Measurements from ENCODE around the gene PSMB7. TPM values are rescaled to one million over a fixed set of nuclear protein-coding genes. Genes with fewer than 3 reads are reported as not detected.

The PSMB7 gene
- total and polyA plus RNA-seq, 2 donors (not counting 1 experiment from before 2014, with no cell fraction given): 69.5 to 73.1 TPM

DNA sequence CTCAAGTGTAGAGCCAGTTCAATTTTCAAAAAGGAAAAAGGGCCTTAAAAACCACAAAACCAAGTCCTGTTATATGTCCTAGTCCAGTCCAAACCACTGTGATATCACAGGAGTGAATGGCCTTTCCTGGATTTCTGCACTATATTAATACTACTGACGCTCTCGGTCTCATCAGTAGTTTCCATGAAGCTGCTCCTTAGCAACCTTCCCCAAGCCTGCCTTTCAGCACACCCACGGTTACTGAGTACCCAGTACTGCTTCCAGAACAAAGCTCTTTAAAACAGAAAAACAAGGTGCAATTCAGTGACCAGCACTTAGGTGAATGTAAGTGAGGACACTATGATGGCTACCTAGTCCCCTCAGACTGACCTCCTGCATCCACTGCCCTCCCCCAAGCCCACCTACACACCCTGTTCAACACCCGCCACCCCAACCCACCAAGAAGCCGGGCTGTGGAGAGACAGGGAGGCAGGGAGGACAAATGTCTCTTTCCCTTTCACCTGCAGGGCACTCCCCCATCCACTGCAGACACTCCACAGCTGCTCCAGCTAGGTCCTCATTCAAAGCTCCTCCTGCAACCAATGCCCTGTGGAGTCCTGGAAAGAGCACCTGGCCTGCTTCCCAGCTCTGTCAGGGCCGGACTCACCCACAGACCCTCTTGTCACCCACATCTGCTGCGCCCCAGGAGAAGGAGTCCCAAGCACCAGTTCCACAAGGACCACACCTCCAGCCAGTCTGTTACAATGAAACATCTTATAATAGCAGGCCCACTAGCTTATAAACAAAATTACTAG is 25.9 kb downstream of the PSMB7 start:
- DNase-seq (no peak), ATAC-seq (ENCODE audit: low read depth) (no peak)
- Histone ChIP-seq H3K9me3 (ENCODE audit: control extremely low read depth in 1 of 3, control insufficient read depth in 2 of 3, insufficient read depth in 1 of 3, low read length in 2 of 3) (no peaks in the 10 kb centered on the region), H4K20me1 (ENCODE audit: control insufficient read depth, insufficient read depth, low read length, poor library complexity, severe bottlenecking) (peaks cover 80% of the 10 kb centered on the region), H3K27me3 (replicated peaks in 1 of 4; ENCODE audit: control extremely low read depth in 1 of 4, control insufficient read depth in 3 of 4, insufficient read depth in 4 of 4, low read length in 3 of 4) (no peaks in the 10 kb centered on the region), H3K27ac (ENCODE audit: low read length in 2 of 2) (no peak overlapping the region), H3K9ac (ENCODE audit: low read length) (no peak overlapping the region), H3K4me3 (ENCODE audit: control extremely low read depth in 1 of 5, extremely low read depth in 1 of 5, insufficient read depth in 1 of 5, low read depth in 2 of 5, low read length in 4 of 5) (no peak overlapping the region), H2AFZ (ENCODE audit: insufficient read depth, low read depth, low read length, poor library complexity, severe bottlenecking) (no peak overlapping the region), H3K79me2 (ENCODE audit: control insufficient read depth, insufficient read depth, low read length) (peaks cover 88% of the 10 kb centered on the region), H3K4me2 (replicated peaks; ENCODE audit: low read depth, low read length, poor library complexity, severe bottlenecking) (no peak overlapping the region), H3K36me3 (replicated peaks in 1 of 2; ENCODE audit: control extremely low read depth in 1 of 2, control insufficient read depth in 1 of 2, extremely low read depth in 1 of 2, insufficient read depth in 2 of 2, low read length in 1 of 2) (peaks cover 3 to 28% of the 10 kb centered on the region in 2 experiments), H3K4me1 (ENCODE audit: control insufficient read depth in 2 of 2, insufficient read depth in 2 of 2, low read length in 2 of 2) (no peaks in the 10 kb centered on the region)
- intact Hi-C loops (cut with micrococcal nuclease): no loop called here
- Mint-ChIP-seq H3K4me3 (no peak overlapping the region), H3K9me3 (ENCODE audit: insufficient read depth) (no peaks in the 10 kb centered on the region), H3K27ac (peak overlapping the region; percentile 61), H3K4me1 (peaks cover 36% of the 10 kb centered on the region), H3K27me3 (no peaks in the 10 kb centered on the region)
- ChIA-PET CTCF (interaction anchor here (1.0 to 5.5 kb wide), 3 partner anchors 14 to 266 kb away, joined by 3 to 54 read pairs (median 3); no protein-coding TSS in a partner anchor), POLR2A (no interaction called here)
- WGBS (ENCODE audit: insufficient coverage): 95% methylated on average over 7 of the region's 7 CpGs
- no peak for TF ChIP-seq EZH2 (IDR thresholded peaks at IDR 0.05; ENCODE audit: borderline replicate concordance, insufficient read depth, low read depth, low read length, poor library complexity, severe bottlenecking)
- TF ChIP-seq, protein P1, sequence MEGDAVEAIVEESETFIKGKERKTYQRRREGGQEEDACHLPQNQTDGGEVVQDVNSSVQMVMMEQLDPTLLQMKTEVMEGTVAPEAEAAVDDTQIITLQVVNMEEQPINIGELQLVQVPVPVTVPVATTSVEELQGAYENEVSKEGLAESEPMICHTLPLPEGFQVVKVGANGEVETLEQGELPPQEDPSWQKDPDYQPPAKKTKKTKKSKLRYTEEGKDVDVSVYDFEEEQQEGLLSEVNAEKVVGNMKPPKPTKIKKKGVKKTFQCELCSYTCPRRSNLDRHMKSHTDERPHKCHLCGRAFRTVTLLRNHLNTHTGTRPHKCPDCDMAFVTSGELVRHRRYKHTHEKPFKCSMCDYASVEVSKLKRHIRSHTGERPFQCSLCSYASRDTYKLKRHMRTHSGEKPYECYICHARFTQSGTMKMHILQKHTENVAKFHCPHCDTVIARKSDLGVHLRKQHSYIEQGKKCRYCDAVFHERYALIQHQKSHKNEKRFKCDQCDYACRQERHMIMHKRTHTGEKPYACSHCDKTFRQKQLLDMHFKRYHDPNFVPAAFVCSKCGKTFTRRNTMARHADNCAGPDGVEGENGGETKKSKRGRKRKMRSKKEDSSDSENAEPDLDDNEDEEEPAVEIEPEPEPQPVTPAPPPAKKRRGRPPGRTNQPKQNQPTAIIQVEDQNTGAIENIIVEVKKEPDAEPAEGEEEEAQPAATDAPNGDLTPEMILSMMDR (IDR thresholded peaks at IDR 0.05): no peak

Data from B cell (primary cell).